Measurements from ENCODE around the gene TCAP. TPM values are rescaled to one million over a fixed set of nuclear protein-coding genes. Genes with fewer than 3 reads are reported as not detected.
"Not testable (repeated sequence)": the region's sequence is repeated elsewhere in the genome, so short reads cannot be mapped to it uniquely, and the experiment has no call there.

Gene TCAP
- total RNA-seq, 1 donor from 2014 or later: 0.60 TPM

GRCh38 chr17:39678340-39679116 lies 13.4 kb downstream of the TCAP start:
- DNase-seq (ENCODE audit: low read depth in 2 of 2): no peak

GRCh38 chr17:39679521-39680192 lies 14.5 kb downstream of the TCAP start:
- DNase-seq (ENCODE audit: low read depth in 2 of 2): no peak

GRCh38 chr17:39683295-39683939 lies 18.3 kb downstream of the TCAP start:
- DNase-seq (ENCODE audit: low read depth in 2 of 2): no peak

- no peak for DNase-seq (ENCODE audit: low read depth in 2 of 2)
Observed at GRCh38 chr17:39684369-39685192, 19.4 kb downstream of the TCAP start.

- no peak for DNase-seq (ENCODE audit: low read depth in 2 of 2)
Observed at GRCh38 chr17:39687101-39687545, 22.0 kb downstream of the TCAP start.

GRCh38 chr17:39687546-39688474 lies 22.7 kb downstream of the TCAP start, which contains the start of gene PGAP3:
PGAP3 (minus strand) TSS chr17:39688057; CDS start chr17:39688014, 43 bp downstream.
- peak; percentile 86 to 94 for DNase-seq (ENCODE audit: low read depth in 2 of 2)

- DNase-seq (ENCODE audit: low read depth in 2 of 2): peak in 1 of 2 donors; percentile 15
Observed at GRCh38 chr17:39688475-39688835, 23.3 kb downstream of the TCAP start.

- no peak for DNase-seq (ENCODE audit: low read depth in 2 of 2)
Observed at GRCh38 chr17:39688945-39689344, 23.8 kb downstream of the TCAP start.

- no peak for DNase-seq (ENCODE audit: low read depth in 2 of 2)
Observed at GRCh38 chr17:39694593-39694992, 29.4 kb downstream of the TCAP start.

GRCh38 chr17:39695089-39695474 lies 29.9 kb downstream of the TCAP start:
- no peak for DNase-seq (ENCODE audit: low read depth in 2 of 2)

GRCh38 chr17:39696731-39697130 lies 31.6 kb downstream of the TCAP start:
- DNase-seq (ENCODE audit: low read depth in 2 of 2): no peak

- DNase-seq (ENCODE audit: low read depth in 2 of 2): no peak
Observed at GRCh38 chr17:39697961-39698360, 32.8 kb downstream of the TCAP start.

GRCh38 chr17:39699157-39699817 lies 34.1 kb downstream of the TCAP start:
- not testable (repeated sequence) for DNase-seq (ENCODE audit: low read depth in 2 of 2)

GRCh38 chr17:39699818-39700147 lies 34.6 kb downstream of the TCAP start, which contains the start of gene ERBB2:
ERBB2 (plus strand) TSS chr17:39700064; CDS start chr17:39700239, 175 bp downstream.
- peak in 1 of 2 donors; percentile 62 for DNase-seq (ENCODE audit: low read depth in 2 of 2)

GRCh38 chr17:39700148-39700987 lies 35.2 kb downstream of the TCAP start:
- peak in 1 of 2 donors; percentile 14 for DNase-seq (ENCODE audit: low read depth in 2 of 2)

GRCh38 chr17:39701012-39701783 lies 36.0 kb downstream of the TCAP start:
- DNase-seq (ENCODE audit: low read depth in 2 of 2): no peak

- no peak for DNase-seq (ENCODE audit: low read depth in 2 of 2)
Observed at GRCh38 chr17:39701784-39702422, 36.8 kb downstream of the TCAP start.
